Mesendoderm (in vitro differentiated cells): ENCODE data around the gene KIF16B.

Experiments
- DNase-seq: peaks from one replicate; pipeline ENCODE4 v3.0.0; 2013
- H2AK5ac ChIP-seq: 2 replicates; pipeline ENCODE4 v1.6.1; 2013; ENCODE audit warnings: low read length, inconsistent platforms
- H2BK120ac ChIP-seq: 2 replicates; pipeline ENCODE4 v1.6.1; 2013; ENCODE audit warnings: low read depth, mild to moderate bottlenecking, low read length, moderate library complexity, mixed read lengths
- H2BK15ac ChIP-seq: replicated peaks from 2 replicates; pipeline ENCODE4 v1.6.1; 2013; ENCODE audit warnings: low read depth, mild to moderate bottlenecking, moderate library complexity
- H2BK5ac ChIP-seq: 2 replicates; pipeline ENCODE4 v1.6.1; 2013; ENCODE audit warnings: low read length, inconsistent platforms
- H3K18ac ChIP-seq: 2 replicates; pipeline ENCODE4 v1.6.1; 2013; ENCODE audit warnings: mild to moderate bottlenecking, low read length, mixed read lengths
- H3K23ac ChIP-seq: one replicate; pipeline ENCODE4 v1.6.1; 2013; ENCODE audit warnings: low read length
- H3K27ac ChIP-seq: 2 replicates; pipeline ENCODE4 v1.5.1; 2013; ENCODE audit warnings: low read depth, mild to moderate bottlenecking, inconsistent platforms, low read length, moderate library complexity
- H3K27me3 ChIP-seq: 2 replicates; pipeline ENCODE4 v1.6.1; 2013; ENCODE audit warnings: low read length, control low read depth, mild to moderate bottlenecking, inconsistent platforms; ENCODE audit not compliant: insufficient read depth, poor library complexity
- H3K36me3 ChIP-seq: 2 replicates; pipeline ENCODE4 v1.6.1; 2013; ENCODE audit warnings: low read length, inconsistent platforms; ENCODE audit not compliant: control insufficient read depth, insufficient read depth
- H3K4ac ChIP-seq: one replicate; pipeline ENCODE4 v1.6.1; 2013; ENCODE audit warnings: low read depth, mild to moderate bottlenecking, low read length, moderate library complexity
- H3K4me1 ChIP-seq: 2 replicates; pipeline ENCODE4 v1.6.1; 2013; ENCODE audit warnings: low read depth, low read length, inconsistent platforms; ENCODE audit not compliant: control insufficient read depth
- H3K4me2 ChIP-seq: 2 replicates; pipeline ENCODE4 v1.6.1; 2013; ENCODE audit warnings: low read length
- H3K4me3 ChIP-seq: 2 replicates; pipeline ENCODE4 v1.5.1; 2013; ENCODE audit warnings: mild to moderate bottlenecking, low read length
- H3K56ac ChIP-seq: one replicate; pipeline ENCODE4 v1.6.1; 2013; ENCODE audit warnings: low read length
- H3K79me1 ChIP-seq: 2 replicates; pipeline ENCODE4 v1.6.1; 2013; ENCODE audit warnings: low read length, inconsistent platforms
- H3K79me2 ChIP-seq: 2 replicates; pipeline ENCODE4 v1.6.1; 2013; ENCODE audit warnings: mild to moderate bottlenecking, low read length; ENCODE audit not compliant: control insufficient read depth, insufficient read depth
- H3K9ac ChIP-seq: 2 replicates; pipeline ENCODE4 v1.6.1; 2013; ENCODE audit warnings: low read length, inconsistent platforms
- H4K5ac ChIP-seq: one replicate; pipeline ENCODE4 v1.6.1; 2013; ENCODE audit warnings: low read length
- H4K8ac ChIP-seq: one replicate; pipeline ENCODE4 v1.6.1; 2013; ENCODE audit warnings: low read depth, mild to moderate bottlenecking, control low read depth, low read length, moderate library complexity
- WGBS: extraction: QIAGEN DNeasy Blood & Tissue Kit; methylation state at CpG from one replicate; pipeline ENCODE4 v1.1.7; 2013; ENCODE audit warnings: low lambda C conversion rate, missing lambda C conversion rate; ENCODE audit not compliant: insufficient coverage; ENCODE audit errors: extremely low coverage; 5-methylcytosine and 5-hydroxymethylcytosine counted together

KIF16B gene

GRCh38 chr20:16393836-16394235 is 179.4 kb downstream of the KIF16B start:
- Histone ChIP-seq H3K23ac (no peak overlapping the region), H2BK5ac (no peak overlapping the region), H4K8ac (no peak overlapping the region), H3K79me2 (no peaks in the 10 kb centered on the region), H3K4ac (no peak overlapping the region), H3K4me3 (no peak overlapping the region), H3K4me1 (no peaks in the 10 kb centered on the region), H4K5ac (no peak overlapping the region), H3K79me1 (no peaks in the 10 kb centered on the region), H2AK5ac (no peak overlapping the region), H2BK120ac (no peak overlapping the region), H3K36me3 (no peaks in the 10 kb centered on the region), H3K4me2 (no peak overlapping the region), H3K27ac (no peak overlapping the region), H3K27me3 (no peaks in the 10 kb centered on the region), H3K18ac (no peak overlapping the region), H3K9ac (no peak overlapping the region), H3K56ac (no peak overlapping the region), H2BK15ac (no peak overlapping the region)
- WGBS = no CpG with 5 or more reads among the region's 3 CpGs
- no peak for DNase-seq

DNA sequence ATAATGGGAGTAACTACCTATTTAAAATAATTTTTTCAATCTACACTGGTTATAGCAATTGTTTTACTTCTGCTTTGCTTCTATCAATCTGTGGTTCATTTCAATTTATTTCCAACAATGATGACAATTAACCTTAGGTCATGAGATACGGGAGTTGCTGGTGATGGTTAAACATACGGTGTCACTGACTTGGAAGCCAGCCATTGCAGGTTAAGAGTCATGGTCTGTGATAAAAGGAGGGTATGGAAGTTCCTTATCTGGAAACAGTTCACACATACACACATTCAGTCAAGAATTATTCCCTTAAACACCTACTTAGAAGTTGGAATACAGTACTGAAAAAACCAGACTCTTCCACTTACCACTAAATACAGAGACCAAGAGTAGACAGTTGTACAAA is 180.0 kb downstream of the KIF16B start:
- no peak overlapping the region for H3K4me2 ChIP-seq
- no peak overlapping the region for H4K5ac ChIP-seq
- no peak overlapping the region for H3K18ac ChIP-seq
- DNase-seq = no peak
- no peak overlapping the region for H3K4me3 ChIP-seq
- no peak overlapping the region for H3K56ac ChIP-seq
- H3K9ac ChIP-seq = no peak overlapping the region
- H4K8ac ChIP-seq = no peak overlapping the region
- H3K27ac ChIP-seq = no peak overlapping the region
- no peaks in the 10 kb centered on the region for H3K4me1 ChIP-seq
- no peaks in the 10 kb centered on the region for H3K79me2 ChIP-seq
- no peaks in the 10 kb centered on the region for H3K27me3 ChIP-seq
- no peak overlapping the region for H3K4ac ChIP-seq
- no peak overlapping the region for H2BK120ac ChIP-seq
- no peak overlapping the region for H3K23ac ChIP-seq
- H2AK5ac ChIP-seq = no peak overlapping the region
- H3K79me1 ChIP-seq = no peaks in the 10 kb centered on the region
- WGBS = no CpG with 5 or more reads among the region's 2 CpGs
- H2BK5ac ChIP-seq = no peak overlapping the region
- H3K36me3 ChIP-seq = no peaks in the 10 kb centered on the region
- no peak overlapping the region for H2BK15ac ChIP-seq

DNA sequence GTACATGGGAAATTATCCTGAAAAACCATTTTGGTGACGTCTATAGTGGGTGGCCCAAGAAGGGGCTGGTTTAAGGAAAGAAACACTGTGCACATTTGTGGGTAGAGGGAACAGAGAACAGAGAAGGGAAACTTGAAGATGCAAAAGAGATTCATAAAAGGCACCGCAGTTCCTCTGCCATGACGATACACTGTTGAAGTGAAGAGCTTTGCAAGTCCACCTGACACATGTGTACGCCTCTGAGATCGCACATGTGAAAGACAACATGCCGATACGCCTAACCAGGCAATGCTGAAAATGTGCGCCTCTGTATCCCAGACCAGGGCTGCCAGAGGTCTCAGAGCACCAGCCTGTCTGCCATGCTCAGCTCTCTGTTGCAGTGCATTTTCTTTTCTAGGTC is 180.9 kb downstream of the KIF16B start:
- H3K36me3 ChIP-seq = no peaks in the 10 kb centered on the region
- no peaks in the 10 kb centered on the region for H3K79me2 ChIP-seq
- DNase-seq = no peak
- no peak overlapping the region for H2AK5ac ChIP-seq
- no peak overlapping the region for H3K4ac ChIP-seq
- no peaks in the 10 kb centered on the region for H3K79me1 ChIP-seq
- no peak overlapping the region for H3K23ac ChIP-seq
- H3K4me2 ChIP-seq = no peak overlapping the region
- H3K4me3 ChIP-seq = no peak overlapping the region
- H2BK5ac ChIP-seq = no peak overlapping the region
- H3K56ac ChIP-seq = no peak overlapping the region
- H4K5ac ChIP-seq = no peak overlapping the region
- no peak overlapping the region for H3K9ac ChIP-seq
- H3K27ac ChIP-seq = no peak overlapping the region
- H4K8ac ChIP-seq = no peak overlapping the region
- H2BK15ac ChIP-seq = no peak overlapping the region
- no CpG with 5 or more reads among the region's 8 CpGs for WGBS
- no peaks in the 10 kb centered on the region for H3K4me1 ChIP-seq
- no peak overlapping the region for H2BK120ac ChIP-seq
- H3K18ac ChIP-seq = no peak overlapping the region
- no peaks in the 10 kb centered on the region for H3K27me3 ChIP-seq

DNA sequence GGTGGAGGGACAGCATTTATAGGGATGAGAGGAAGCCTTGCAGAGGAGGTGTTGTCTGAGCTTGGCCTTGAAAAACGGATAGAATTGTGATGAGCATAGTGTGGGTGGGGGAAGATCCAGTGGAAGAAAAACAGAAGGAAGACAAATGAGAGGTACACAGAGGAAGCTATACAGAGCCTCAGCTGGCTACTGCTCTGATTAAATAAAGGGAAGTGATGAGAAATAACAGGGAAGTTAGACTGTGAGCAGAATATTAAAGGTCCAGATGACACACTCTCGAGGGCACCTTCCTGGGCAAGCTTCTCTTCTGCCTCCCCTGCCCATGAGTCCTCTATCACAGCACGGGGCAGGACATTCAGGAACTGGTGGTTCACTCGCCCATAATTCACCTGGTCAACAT is 182.3 kb downstream of the KIF16B start:
- Histone ChIP-seq H2AK5ac (no peak overlapping the region), H4K8ac (no peak overlapping the region), H3K79me1 (no peaks in the 10 kb centered on the region), H2BK5ac (no peak overlapping the region), H3K4me3 (no peak overlapping the region), H3K9ac (no peak overlapping the region), H3K18ac (no peak overlapping the region), H3K56ac (no peak overlapping the region), H3K36me3 (no peaks in the 10 kb centered on the region), H3K23ac (no peak overlapping the region), H3K27me3 (no peaks in the 10 kb centered on the region), H4K5ac (no peak overlapping the region), H3K27ac (no peak overlapping the region), H3K4me2 (no peak overlapping the region), H3K4me1 (no peaks in the 10 kb centered on the region), H2BK120ac (no peak overlapping the region), H3K79me2 (no peaks in the 10 kb centered on the region), H2BK15ac (no peak overlapping the region), H3K4ac (no peak overlapping the region)
- no peak for DNase-seq
- no CpG with 5 or more reads among the region's 4 CpGs for WGBS

- no peaks in the 10 kb centered on the region for H3K27me3 ChIP-seq
- H2BK5ac ChIP-seq = no peak overlapping the region
- no peak overlapping the region for H2BK15ac ChIP-seq
- no peak overlapping the region for H4K8ac ChIP-seq
- H2BK120ac ChIP-seq = no peak overlapping the region
- H3K18ac ChIP-seq = no peak overlapping the region
- no peaks in the 10 kb centered on the region for H3K79me1 ChIP-seq
- DNase-seq = no peak
- H3K27ac ChIP-seq = no peak overlapping the region
- no peak overlapping the region for H2AK5ac ChIP-seq
- no peak overlapping the region for H3K4me3 ChIP-seq
- no peak overlapping the region for H3K4me2 ChIP-seq
- H3K4ac ChIP-seq = no peak overlapping the region
- no peak overlapping the region for H3K23ac ChIP-seq
- no peaks in the 10 kb centered on the region for H3K79me2 ChIP-seq
- H3K36me3 ChIP-seq = no peaks in the 10 kb centered on the region
- no peak overlapping the region for H4K5ac ChIP-seq
- H3K4me1 ChIP-seq = no peaks in the 10 kb centered on the region
- H3K9ac ChIP-seq = no peak overlapping the region
- no CpG with 5 or more reads among the region's 6 CpGs for WGBS
- H3K56ac ChIP-seq = no peak overlapping the region
Observed at GRCh38 chr20:16388731-16389130, 184.5 kb downstream of the KIF16B start.

DNA sequence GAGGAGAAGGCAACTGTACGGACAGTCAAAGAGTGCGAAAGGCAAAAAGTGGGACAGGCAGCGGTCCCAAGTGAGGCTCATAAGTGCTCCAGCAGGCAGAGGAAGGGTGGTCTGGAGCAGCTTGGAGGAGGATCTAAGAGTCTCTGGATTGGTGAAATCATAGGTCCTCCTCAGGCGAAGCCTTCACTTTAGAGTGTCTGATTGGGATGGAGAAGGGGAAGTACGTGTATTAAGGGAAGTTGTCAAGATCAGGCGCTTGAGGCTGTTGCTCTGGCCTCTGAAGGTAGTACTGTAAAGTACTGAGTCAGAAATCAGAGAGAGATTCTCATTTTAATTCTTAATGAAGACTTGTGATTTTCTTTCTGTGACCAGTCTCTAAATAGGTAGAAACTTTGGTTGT is 185.6 kb downstream of the KIF16B start:
- H3K36me3 ChIP-seq = no peaks in the 10 kb centered on the region
- no peak for DNase-seq
- H3K27me3 ChIP-seq = no peaks in the 10 kb centered on the region
- H3K79me2 ChIP-seq = no peaks in the 10 kb centered on the region
- H3K56ac ChIP-seq = no peak overlapping the region
- H2AK5ac ChIP-seq = no peak overlapping the region
- H3K4ac ChIP-seq = no peak overlapping the region
- no peaks in the 10 kb centered on the region for H3K79me1 ChIP-seq
- H3K4me3 ChIP-seq = no peak overlapping the region
- H3K4me2 ChIP-seq = no peak overlapping the region
- no CpG with 5 or more reads among the region's 6 CpGs for WGBS
- H3K9ac ChIP-seq = no peak overlapping the region
- no peak overlapping the region for H3K18ac ChIP-seq
- H2BK120ac ChIP-seq = no peak overlapping the region
- no peak overlapping the region for H4K5ac ChIP-seq
- no peaks in the 10 kb centered on the region for H3K4me1 ChIP-seq
- H3K23ac ChIP-seq = no peak overlapping the region
- no peak overlapping the region for H2BK15ac ChIP-seq
- H2BK5ac ChIP-seq = no peak overlapping the region
- H4K8ac ChIP-seq = no peak overlapping the region
- no peak overlapping the region for H3K27ac ChIP-seq
